Cerebellar nuclear complex (tissue), 1 donor: ENCODE measurements around the gene DCDC1.
"Not testable (repeated sequence)": the region's sequence is repeated elsewhere in the genome, so short reads cannot be mapped to it uniquely, and the experiment has no call there.

ENCODE experiments used
- DNase-seq, 2 experiments: peaks; one replicate each; lab custom pipeline; 2025; lab: John Stamatoyannopoulos, UW

Gene DCDC1

GRCh38 chr11:30990625-30991296 lies 378.8 kb downstream of the DCDC1 start:
- no peak for DNase-seq

GRCh38 chr11:30987819-30988218 lies 381.7 kb downstream of the DCDC1 start:
- no peak for DNase-seq

- no peak for DNase-seq
Observed at GRCh38 chr11:30985536-30985935, 384.0 kb downstream of the DCDC1 start.

GRCh38 chr11:30984827-30985226 lies 384.7 kb downstream of the DCDC1 start:
- DNase-seq = no peak

GRCh38 chr11:30984442-30984816 lies 385.1 kb downstream of the DCDC1 start:
- no peak for DNase-seq

GRCh38 chr11:30983776-30984441 lies 385.6 kb downstream of the DCDC1 start:
- DNase-seq = no peak

GRCh38 chr11:30983143-30983542 lies 386.4 kb downstream of the DCDC1 start:
- no peak for DNase-seq

- no peak for DNase-seq
Observed at GRCh38 chr11:30967579-30967978, 402.0 kb downstream of the DCDC1 start.

GRCh38 chr11:30960387-30960992 lies 409.0 kb downstream of the DCDC1 start:
- DNase-seq = no peak

GRCh38 chr11:30956751-30957150 lies 412.8 kb downstream of the DCDC1 start:
- no peak for DNase-seq

- DNase-seq = no peak
Observed at GRCh38 chr11:30949838-30950237, 419.7 kb downstream of the DCDC1 start.

- not testable (repeated sequence) for DNase-seq
Observed at GRCh38 chr11:30947715-30948114, 421.8 kb downstream of the DCDC1 start.

- DNase-seq = no peak
Observed at GRCh38 chr11:30938810-30939209, 430.7 kb downstream of the DCDC1 start.

- no peak for DNase-seq
Observed at GRCh38 chr11:30938171-30938570, 431.4 kb downstream of the DCDC1 start.

GRCh38 chr11:30936491-30936890 lies 433.0 kb downstream of the DCDC1 start:
- no peak for DNase-seq

- no peak for DNase-seq
Observed at GRCh38 chr11:30935861-30936260, 433.7 kb downstream of the DCDC1 start.

- no peak for DNase-seq
Observed at GRCh38 chr11:30926130-30926529, 443.4 kb downstream of the DCDC1 start.

- no peak for DNase-seq
Observed at GRCh38 chr11:30921811-30922210, 447.7 kb downstream of the DCDC1 start.

- DNase-seq = no peak
Observed at GRCh38 chr11:30919389-30920152, 450.0 kb downstream of the DCDC1 start.

- DNase-seq = no peak
Observed at GRCh38 chr11:30917859-30918478, 451.6 kb downstream of the DCDC1 start.

GRCh38 chr11:30917266-30917665 lies 452.3 kb downstream of the DCDC1 start:
- no peak for DNase-seq

GRCh38 chr11:30916764-30917163 lies 452.8 kb downstream of the DCDC1 start:
- DNase-seq = no peak
